ENCODE results near the gene DDX55.
A peak's percentile ranks its signal among the peaks of the same experiment; 100 is the strongest.
"Not testable (repeated sequence)": the region's sequence is repeated elsewhere in the genome, so short reads cannot be mapped to it uniquely, and the experiment has no call there.

Gene DDX55

GRCh38 chr12:123597100-123597499 is 4.8 kb upstream of the DDX55 start:
- Histone ChIP-seq H3K4me1 (ENCODE audit: insufficient read depth, low read length) (no peaks in the 10 kb centered on the region), H3K9ac (ENCODE audit: low read depth, low read length) (no peak overlapping the region), H3K9me3 (ENCODE audit: control insufficient read depth, insufficient read depth, low read length) (no peaks in the 10 kb centered on the region), H3K36me3 (ENCODE audit: insufficient read depth, low read length) (peaks cover 10% of the 10 kb centered on the region)

- Histone ChIP-seq H3K9ac (ENCODE audit: low read depth, low read length) (no peak overlapping the region), H3K9me3 (ENCODE audit: control insufficient read depth, insufficient read depth, low read length) (no peaks in the 10 kb centered on the region), H3K4me1 (ENCODE audit: insufficient read depth, low read length) (no peaks in the 10 kb centered on the region; the same call in 1 of the 2 replicates), H3K36me3 (ENCODE audit: insufficient read depth, low read length) (peaks cover 7% of the 10 kb centered on the region)
Observed at GRCh38 chr12:123598522-123598921, 3.4 kb upstream of the DDX55 start.

GRCh38 chr12:123599310-123599709 is 2.6 kb upstream of the DDX55 start:
- H3K36me3 ChIP-seq (ENCODE audit: insufficient read depth, low read length): peaks cover 9% of the 10 kb centered on the region
- no peaks in the 10 kb centered on the region; the same call in 1 of the 2 replicates for H3K4me1 ChIP-seq (ENCODE audit: insufficient read depth, low read length)
- no peak overlapping the region for H3K9ac ChIP-seq (ENCODE audit: low read depth, low read length)
- H3K9me3 ChIP-seq (ENCODE audit: control insufficient read depth, insufficient read depth, low read length): no peaks in the 10 kb centered on the region

GRCh38 chr12:123599721-123600120 is 2.2 kb upstream of the DDX55 start:
- no peaks in the 10 kb centered on the region for H3K9me3 ChIP-seq (ENCODE audit: control insufficient read depth, insufficient read depth, low read length)
- H3K9ac ChIP-seq (ENCODE audit: low read depth, low read length): no peak overlapping the region
- no peaks in the 10 kb centered on the region; the same call in 1 of the 2 replicates for H3K4me1 ChIP-seq (ENCODE audit: insufficient read depth, low read length)
- peaks cover 9% of the 10 kb centered on the region for H3K36me3 ChIP-seq (ENCODE audit: insufficient read depth, low read length)

GRCh38 chr12:123602651-123603195 is 824 bp downstream of the DDX55 start:
- H3K36me3 ChIP-seq (ENCODE audit: insufficient read depth, low read length): peaks cover 19% of the 10 kb centered on the region
- no peaks in the 10 kb centered on the region; the same call in 1 of the 2 replicates for H3K4me1 ChIP-seq (ENCODE audit: insufficient read depth, low read length)
- H3K9ac ChIP-seq (ENCODE audit: low read depth, low read length): peak overlapping the region; percentile 84
- H3K9me3 ChIP-seq (ENCODE audit: control insufficient read depth, insufficient read depth, low read length): no peaks in the 10 kb centered on the region

- H3K9me3 ChIP-seq (ENCODE audit: control insufficient read depth, insufficient read depth, low read length); H3K9ac ChIP-seq (ENCODE audit: low read depth, low read length); H3K4me1 ChIP-seq (ENCODE audit: insufficient read depth, low read length): not testable (repeated sequence)
- peaks cover 27% of the 10 kb centered on the region for H3K36me3 ChIP-seq (ENCODE audit: insufficient read depth, low read length)
Observed at GRCh38 chr12:123603495-123603894, 1.6 kb downstream of the DDX55 start.

GRCh38 chr12:123607756-123608155 is 5.9 kb downstream of the DDX55 start:
- Histone ChIP-seq H3K9me3 (ENCODE audit: control insufficient read depth, insufficient read depth, low read length) (no peaks in the 10 kb centered on the region), H3K9ac (ENCODE audit: low read depth, low read length) (no peak overlapping the region), H3K36me3 (ENCODE audit: insufficient read depth, low read length) (peaks cover 62% of the 10 kb centered on the region), H3K4me1 (ENCODE audit: insufficient read depth, low read length) (no peaks in the 10 kb centered on the region; the same call in 1 of the 2 replicates)

- H3K9ac ChIP-seq (ENCODE audit: low read depth, low read length): no peak overlapping the region
- H3K36me3 ChIP-seq (ENCODE audit: insufficient read depth, low read length): peaks cover 66% of the 10 kb centered on the region
- no peaks in the 10 kb centered on the region for H3K9me3 ChIP-seq (ENCODE audit: control insufficient read depth, insufficient read depth, low read length)
- no peaks in the 10 kb centered on the region for H3K4me1 ChIP-seq (ENCODE audit: insufficient read depth, low read length)
Observed at GRCh38 chr12:123608182-123608581, 6.3 kb downstream of the DDX55 start.

GRCh38 chr12:123614110-123614509 is 12.2 kb downstream of the DDX55 start:
- H3K4me1 ChIP-seq (ENCODE audit: insufficient read depth, low read length): no peaks in the 10 kb centered on the region
- no peak overlapping the region for H3K9ac ChIP-seq (ENCODE audit: low read depth, low read length)
- peaks cover 72% of the 10 kb centered on the region for H3K36me3 ChIP-seq (ENCODE audit: insufficient read depth, low read length)
- H3K9me3 ChIP-seq (ENCODE audit: control insufficient read depth, insufficient read depth, low read length): no peaks in the 10 kb centered on the region

- Histone ChIP-seq H3K4me1 (ENCODE audit: insufficient read depth, low read length) (no peaks in the 10 kb centered on the region), H3K9me3 (ENCODE audit: control insufficient read depth, insufficient read depth, low read length) (no peaks in the 10 kb centered on the region), H3K9ac (ENCODE audit: low read depth, low read length) (no peak overlapping the region), H3K36me3 (ENCODE audit: insufficient read depth, low read length) (peaks cover 70% of the 10 kb centered on the region)
Observed at GRCh38 chr12:123614531-123614930, 12.6 kb downstream of the DDX55 start.

GRCh38 chr12:123617144-123617543 is 15.2 kb downstream of the DDX55 start:
- Histone ChIP-seq H3K9me3 (ENCODE audit: control insufficient read depth, insufficient read depth, low read length) (no peaks in the 10 kb centered on the region), H3K4me1 (ENCODE audit: insufficient read depth, low read length) (no peaks in the 10 kb centered on the region), H3K36me3 (ENCODE audit: insufficient read depth, low read length) (peaks cover 71% of the 10 kb centered on the region), H3K9ac (ENCODE audit: low read depth, low read length) (no peak overlapping the region)

GRCh38 chr12:123617580-123617979 is 15.7 kb downstream of the DDX55 start:
- H3K4me1 ChIP-seq (ENCODE audit: insufficient read depth, low read length): no peaks in the 10 kb centered on the region
- peaks cover 70% of the 10 kb centered on the region for H3K36me3 ChIP-seq (ENCODE audit: insufficient read depth, low read length)
- no peak overlapping the region for H3K9ac ChIP-seq (ENCODE audit: low read depth, low read length)
- H3K9me3 ChIP-seq (ENCODE audit: control insufficient read depth, insufficient read depth, low read length): no peaks in the 10 kb centered on the region

GRCh38 chr12:123621101-123621500 is 19.2 kb downstream of the DDX55 start:
- no peaks in the 10 kb centered on the region for H3K9me3 ChIP-seq (ENCODE audit: control insufficient read depth, insufficient read depth, low read length)
- H3K9ac ChIP-seq (ENCODE audit: low read depth, low read length): no peak overlapping the region
- H3K36me3 ChIP-seq (ENCODE audit: insufficient read depth, low read length): peaks cover 58% of the 10 kb centered on the region
- H3K4me1 ChIP-seq (ENCODE audit: insufficient read depth, low read length): no peaks in the 10 kb centered on the region

- Histone ChIP-seq H3K9ac (ENCODE audit: low read depth, low read length) (no peak overlapping the region), H3K4me1 (ENCODE audit: insufficient read depth, low read length) (no peaks in the 10 kb centered on the region), H3K9me3 (ENCODE audit: control insufficient read depth, insufficient read depth, low read length) (no peaks in the 10 kb centered on the region), H3K36me3 (ENCODE audit: insufficient read depth, low read length) (peaks cover 51% of the 10 kb centered on the region)
Observed at GRCh38 chr12:123621619-123622530, 20.0 kb downstream of the DDX55 start.

All from ES-I3 (cell line).